Suprapubic skin (tissue), 3 donors: Measurements from ENCODE around the gene IQCK.

Experiments used
- CTCF ChIP-seq, 2 donors: fragments of 200-600 bp in 1 of 2; fragments of 450-650 bp in 1 of 2; sonication (generic) in 1 of 2; IDR thresholded peaks; one replicate each; pipeline ENCODE4 v1.5.1; 2016 to 2019; ENCODE audit warnings: antibody characterized with exemption in 2 of 2, mild to moderate bottlenecking in 1 of 2, moderate library complexity in 1 of 2
- EP300 ChIP-seq: sonication (generic); formaldehyde crosslinking; IDR thresholded peaks from one replicate; pipeline ENCODE4 v1.6.1; 2017; ENCODE audit warnings: antibody characterized with exemption
- POLR2A ChIP-seq, 2 donors: fragments of 450-650 bp; IDR thresholded peaks; one replicate each; pipeline ENCODE4 v1.6.1; 2017; ENCODE audit warnings: antibody characterized with exemption in 2 of 2, mild to moderate bottlenecking in 2 of 2, moderate library complexity in 2 of 2

- no peak for TF ChIP-seq CTCF (IDR thresholded peaks at IDR 0.05)
- no peak for TF ChIP-seq POLR2A (IDR thresholded peaks at IDR 0.05)
- TF ChIP-seq EP300 = no peak
These were observed 86.7 kb downstream of the IQCK start for GRCh38 chr16:19804538-19805323.
